H1 (cell line): ENCODE data around the gene MACROD2. TPM values are rescaled to one million over a fixed set of nuclear protein-coding genes. Genes with fewer than 3 reads are reported as not detected.

Source experiments
- CTCF ChIA-PET: fragments of 300-600 bp; sonication (Branson Sonifier 250); formaldehyde crosslinking; loops from one replicate; lab custom pipeline; 2021; ENCODE audit not compliant: partially characterized antibody; lab: Charles Lee
- POLR2A ChIA-PET: fragments of 300-600 bp; sonication (Branson Sonifier 250); formaldehyde crosslinking; loops from one replicate; lab custom pipeline; 2021; ENCODE audit warnings: inconsistent platforms; ENCODE audit not compliant: partially characterized antibody; lab: Charles Lee
- DNase-seq, 2 experiments: peaks; one replicate each; pipeline versions ENCODE4 v3.0.0 to v3.0.0-alpha.2; 2010 to 2022; ENCODE audit warnings: low spot score in 2 of 2, low read depth in 1 of 2, mixed read lengths in 1 of 2
- FAIRE-seq: peaks from 2 replicates; lab custom pipeline; 2011; peaks lifted over from hg19 to GRCh38; lab: Jason Lieb, UNC
- H2AFZ ChIP-seq: 2 replicates; pipeline ENCODE4 v1.8.1; 2012; ENCODE audit warnings: low read length, inconsistent platforms
- H2AK5ac ChIP-seq: 2 replicates; pipeline ENCODE4 v1.6.1; 2013; ENCODE audit warnings: low read depth, low read length
- H2BK120ac ChIP-seq: replicated peaks from 2 replicates; pipeline ENCODE3; 2013; ENCODE audit warnings: low read depth, low read length, inconsistent platforms
- H2BK12ac ChIP-seq: 2 replicates; pipeline ENCODE4 v1.6.1; 2013; ENCODE audit warnings: low read depth, low read length
- H2BK15ac ChIP-seq: 2 replicates; pipeline ENCODE4 v1.6.1; 2013; ENCODE audit warnings: low read length
- H2BK20ac ChIP-seq: 2 replicates; pipeline ENCODE4 v1.6.1; 2013; ENCODE audit warnings: low read length
- H2BK5ac ChIP-seq: 2 replicates; pipeline ENCODE4 v1.6.1; 2013; ENCODE audit warnings: low read depth, low read length
- H3K14ac ChIP-seq: 2 replicates; pipeline ENCODE4 v1.6.1; 2013; ENCODE audit warnings: inconsistent platforms; ENCODE audit not compliant: insufficient read length
- H3K18ac ChIP-seq: 2 replicates; pipeline ENCODE4 v1.6.1; 2013; ENCODE audit warnings: low read length; ENCODE audit errors: extremely low read depth
- H3K23ac ChIP-seq: 2 replicates; pipeline ENCODE4 v1.6.1; 2013; ENCODE audit warnings: inconsistent platforms; ENCODE audit not compliant: insufficient read length
- H3K23me2 ChIP-seq: 2 replicates; pipeline ENCODE4 v1.6.1; 2013; ENCODE audit warnings: low read depth, low read length
- H3K27ac ChIP-seq: 2 replicates; pipeline ENCODE4 v1.6.1; 2011; ENCODE audit warnings: low read depth, low read length, inconsistent platforms
- H3K27me3 ChIP-seq, 4 experiments: replicated peaks in 1 of 4; 1 replicate in 1 of 4; 2 replicates in 3 of 4; pipeline versions ENCODE4 v1.6.1 to v1.8.1; 2011 to 2013; ENCODE audit warnings: low read length in 3 of 4, mild to moderate bottlenecking in 3 of 4, inconsistent platforms in 2 of 4, mixed read lengths in 2 of 4, moderate library complexity in 1 of 4; ENCODE audit not compliant: control insufficient read depth in 3 of 4, insufficient read depth in 3 of 4; ENCODE audit errors: extremely low read depth in 1 of 4
- H3K36me3 ChIP-seq, 4 experiments: 2 replicates each; pipeline versions ENCODE4 v1.6.1 to v1.8.1; 2011 to 2013; ENCODE audit warnings: mild to moderate bottlenecking in 4 of 4, low read length in 3 of 4, moderate library complexity in 2 of 4, control low read depth in 1 of 4, inconsistent platforms in 1 of 4; ENCODE audit not compliant: insufficient read depth in 4 of 4, control insufficient read depth in 2 of 4
- H3K4ac ChIP-seq: replicated peaks from 2 replicates; pipeline ENCODE3; 2013; ENCODE audit warnings: low read length, low read depth, mixed read lengths, inconsistent platforms; ENCODE audit not compliant: insufficient read length
- H3K4me1 ChIP-seq, 4 experiments: replicated peaks in 1 of 4; 1 replicate in 1 of 4; 2 replicates in 3 of 4; pipeline versions ENCODE4 v1.6.1 to v1.8.1; 2011 to 2013; ENCODE audit warnings: low read length in 3 of 4, inconsistent platforms in 2 of 4, mixed read lengths in 1 of 4; ENCODE audit not compliant: insufficient read depth in 4 of 4, control insufficient read depth in 3 of 4
- H3K4me2 ChIP-seq, 2 experiments: 2 replicates each; pipeline versions ENCODE4 v1.6.1 to v1.8.1; 2011 to 2013; ENCODE audit warnings: low read depth in 2 of 2, low read length in 2 of 2, control low read depth in 1 of 2, inconsistent platforms in 1 of 2, mild to moderate bottlenecking in 1 of 2; ENCODE audit not compliant: insufficient read depth in 1 of 2
- H3K4me3 ChIP-seq, 4 experiments: fragments of 200-600, 300-600 bp in 1 of 4; sonication (generic), shearing (Covaris generic), sonication (Bioruptor Twin) in 1 of 4; 2 replicates each; pipeline versions ENCODE4 v1.5.1 to v1.8.1; 2011 to 2016; ENCODE audit warnings: low read length in 4 of 4, low read depth in 3 of 4, control low read depth in 2 of 4, inconsistent platforms in 2 of 4, mild to moderate bottlenecking in 2 of 4, mixed read lengths in 1 of 4, moderate library complexity in 1 of 4; ENCODE audit not compliant: insufficient read depth in 2 of 4; ENCODE audit errors: extremely low read depth in 1 of 4
- H3K56ac ChIP-seq: replicated peaks from 2 replicates; pipeline ENCODE3; 2013; ENCODE audit warnings: low read depth, mild to moderate bottlenecking, mixed read lengths, low read length, inconsistent platforms; ENCODE audit not compliant: insufficient read length
- H3K79me1 ChIP-seq: 2 replicates; pipeline ENCODE4 v1.6.1; 2013; ENCODE audit warnings: low read depth, low read length, control low read depth
- H3K79me2 ChIP-seq, 2 experiments: 2 replicates each; pipeline versions ENCODE4 v1.6.1 to v1.8.1; 2012 to 2013; ENCODE audit warnings: low read length in 2 of 2, mild to moderate bottlenecking in 2 of 2, inconsistent platforms in 1 of 2; ENCODE audit not compliant: insufficient read depth in 2 of 2, control insufficient read depth in 1 of 2
- H3K9ac ChIP-seq, 4 experiments: replicated peaks in 1 of 4; 1 replicate in 1 of 4; 2 replicates in 3 of 4; pipeline versions ENCODE4 v1.6.1 to v1.8.1; 2011 to 2013; ENCODE audit warnings: low read depth in 3 of 4, low read length in 3 of 4, control low read depth in 2 of 4, mild to moderate bottlenecking in 2 of 4, moderate library complexity in 2 of 4, inconsistent platforms in 1 of 4; ENCODE audit errors: extremely low read depth in 1 of 4
- H3K9me3 ChIP-seq, 2 experiments: 2 replicates each; pipeline versions ENCODE4 v1.6.1 to v1.8.1; 2012 to 2013; ENCODE audit warnings: mild to moderate bottlenecking in 2 of 2, moderate library complexity in 2 of 2, control low read depth in 1 of 2, inconsistent platforms in 1 of 2, low read depth in 1 of 2, low read length in 1 of 2, mixed read lengths in 1 of 2; ENCODE audit not compliant: insufficient read depth in 2 of 2
- H4K20me1 ChIP-seq, 2 experiments: replicated peaks in 1 of 2; 2 replicates each; pipeline versions ENCODE3 to v1.8.1; 2011 to 2013; ENCODE audit warnings: inconsistent platforms in 2 of 2, low read length in 2 of 2, mild to moderate bottlenecking in 1 of 2; ENCODE audit not compliant: insufficient read depth in 2 of 2, control insufficient read depth in 1 of 2
- H4K5ac ChIP-seq: 2 replicates; pipeline ENCODE4 v1.6.1; 2013; ENCODE audit warnings: low read length, low read depth, mixed read lengths, inconsistent platforms; ENCODE audit not compliant: insufficient read length
- H4K8ac ChIP-seq: 2 replicates; pipeline ENCODE4 v1.8.0; 2013; ENCODE audit warnings: mild to moderate bottlenecking, moderate library complexity, low read length, inconsistent platforms; ENCODE audit not compliant: insufficient read depth; ENCODE audit errors: extremely low read depth
- H4K91ac ChIP-seq: replicated peaks from 2 replicates; pipeline ENCODE3; 2013; ENCODE audit warnings: low read length, mixed read lengths, inconsistent platforms; ENCODE audit not compliant: insufficient read length
- BCL11A ChIP-seq, 2 experiments: IDR thresholded peaks; one replicate each; pipeline ENCODE4 v1.6.1; 2011; ENCODE audit warnings: low read depth in 2 of 2, low read length in 2 of 2, mild to moderate bottlenecking in 2 of 2
- CREB1 ChIP-seq: IDR thresholded peaks from 2 replicates; pipeline ENCODE4 v1.6.1; 2012; ENCODE audit warnings: inconsistent platforms
- EP300 ChIP-seq, 2 experiments: IDR thresholded peaks; 1 replicate in 1 of 2; 2 replicates in 1 of 2; pipeline ENCODE4 v1.6.1; 2011 to 2012; ENCODE audit warnings: low read depth in 2 of 2, low read length in 2 of 2, mild to moderate bottlenecking in 2 of 2, borderline replicate concordance in 1 of 2, inconsistent platforms in 1 of 2, moderate library complexity in 1 of 2
- HDAC2 ChIP-seq, 2 experiments: fragments of 300-600 bp in 1 of 2; sonication (generic) in 1 of 2; IDR thresholded peaks; 2 replicates each; pipeline ENCODE4 v1.6.1; 2011 to 2012; ENCODE audit warnings: low read depth in 2 of 2, low read length in 2 of 2, mild to moderate bottlenecking in 2 of 2, moderate library complexity in 2 of 2, borderline replicate concordance in 1 of 2, inconsistent platforms in 1 of 2
- PHF8 ChIP-seq: fragments of 200-600 bp; sonication (generic); conservative IDR thresholded peaks from 2 replicates; pipeline ENCODE4 v1.7.1; 2012; ENCODE audit warnings: low read depth, mild to moderate bottlenecking, inconsistent platforms, low read length, moderate library complexity
- POU5F1 ChIP-seq: IDR thresholded peaks from 2 replicates; pipeline ENCODE4 v1.6.1; 2011; ENCODE audit warnings: low read depth, mild to moderate bottlenecking, low read length, moderate library complexity
- RAD21 ChIP-seq, 2 experiments: IDR thresholded peaks in 1 of 2; conservative IDR thresholded peaks in 1 of 2; 2 replicates each; pipeline ENCODE4 v1.6.1; 2011; ENCODE audit warnings: low read depth in 2 of 2, low read length in 2 of 2, improper control_type of control experiment in 1 of 2, inconsistent platforms in 1 of 2, mild to moderate bottlenecking in 1 of 2, moderate library complexity in 1 of 2
- RFX5 ChIP-seq: IDR thresholded peaks from 2 replicates; pipeline ENCODE4 v1.6.1; 2011; ENCODE audit warnings: low read depth, low read length, improper control_type of control experiment, borderline replicate concordance
- SP4 ChIP-seq: IDR thresholded peaks from 2 replicates; pipeline ENCODE4 v1.6.1; 2012; ENCODE audit warnings: low read length, inconsistent platforms
- TAF1 ChIP-seq: IDR thresholded peaks from 2 replicates; pipeline ENCODE4 v1.6.1; 2011; ENCODE audit warnings: mild to moderate bottlenecking, low read depth, low read length
- WGBS, 2 experiments: shearing (Covaris generic) in 1 of 2; methylation state at CpG; one replicate each; pipeline versions ENCODE4 v1.1.6 to v1.1.7; 2013 to 2015; ENCODE audit warnings: low lambda C conversion rate in 2 of 2, mixed read lengths in 2 of 2, inconsistent platforms in 1 of 2, low coverage in 1 of 2, missing lambda C conversion rate in 1 of 2; ENCODE audit not compliant: insufficient replicate concordance in 2 of 2, insufficient coverage in 1 of 2, insufficient read length in 1 of 2; ENCODE audit errors: extremely low coverage in 1 of 2, missing lambda C conversion rate in 1 of 2; 5-methylcytosine and 5-hydroxymethylcytosine counted together
- polyA plus RNA-seq, 7 experiments: library from polyadenylated mRNA; depleted of rRNA in 3 of 7; stranded (reverse) in 5 of 7; unstranded in 2 of 7; fragments of >200 nt in 5 of 7; fragments of 200-250 nt in 2 of 7; gene quantifications; 1 replicate in 5 of 7; 2 replicates in 1 of 7; 4 replicates in 1 of 7; pipeline versions ENCODE4 v1.2.1 to v1.2.3, GENCODE V29; 2011 to 2013; ENCODE audit warnings: missing spikeins in 2 of 7, mixed read lengths in 2 of 7
- total RNA-seq: library from RNA; stranded (reverse); fragmentation: NEBNext Ultra II Directional; extraction: Animal tissue kit (Norgen Biotek cat#: 25700); gene quantifications from 2 replicates; pipeline ENCODE4 v1.2.1, GENCODE V29; 2021
- TF ChIP-seq, protein P1 (sequence below): IDR thresholded peaks from 2 replicates; pipeline ENCODE4 v1.6.1; 2011; ENCODE audit warnings: low read depth, mild to moderate bottlenecking, low read length; ENCODE audit not compliant: insufficient read depth
- TF ChIP-seq, protein P2 (sequence below): IDR thresholded peaks from 2 replicates; pipeline ENCODE4 v1.6.1; 2011; ENCODE audit warnings: low read length, improper control_type of control experiment

MACROD2 gene
- total and polyA plus RNA-seq, 2 of the 8 experiments (the other 6 are each of a cell fraction or from before 2014, with no cell fraction given): 0.70 to 3.9 TPM

- WGBS, 2 experiments: 93% methylated on average over 1 of the region's 1 CpG; no CpG with 5 or more reads in 1 of the 2 experiments
- Histone ChIP-seq H2AFZ (no peak overlapping the region), H3K36me3 (no peaks in the 10 kb centered on the region), H3K4ac (no peak overlapping the region), H3K23ac (no peak overlapping the region), H2AK5ac (no peak overlapping the region), H4K91ac (no peak overlapping the region), H3K79me1 (no peaks in the 10 kb centered on the region), H3K4me2 (no peak overlapping the region), H4K8ac (no peak overlapping the region), H3K9me3 (no peaks in the 10 kb centered on the region), H4K5ac (no peak overlapping the region), H2BK15ac (no peak overlapping the region), H3K14ac (no peak overlapping the region), H3K27ac (no peak overlapping the region), H2BK20ac (no peak overlapping the region), H3K18ac (no peak overlapping the region), H3K27me3 (no peaks in the 10 kb centered on the region), H2BK5ac (no peak overlapping the region), H3K79me2 (no peaks in the 10 kb centered on the region), H3K56ac (no peak overlapping the region), H2BK12ac (no peak overlapping the region), H3K9ac (no peak overlapping the region), H3K4me3 (no peak overlapping the region), H4K20me1 (no peaks in the 10 kb centered on the region), H3K4me1 (peaks cover 2 to 5% (median 3%) of the 10 kb centered on the region in 4 experiments; a peak in 4 of 7 replicates), H3K23me2 (no peaks in the 10 kb centered on the region), H2BK120ac (no peak overlapping the region)
- CTCF ChIA-PET: interaction anchor here (0.7 to 1.8 kb wide), 2 partner anchors 11 to 472 kb away, joined by 3 to 4 read pairs; no protein-coding TSS in a partner anchor
- POLR2A ChIA-PET: no interaction called here
- DNase-seq: no peak
- no peak for FAIRE-seq
- TF ChIP-seq PHF8 (no peak), POU5F1 (no peak), TAF1 (no peak), SP4 (no peak), RAD21 (IDR thresholded peaks at IDR 0.05 in 1 of 2, conservative IDR thresholded peaks at IDR 0.05 in 1 of 2; ENCODE audit: low read depth in 2 of 2, low read length in 2 of 2) (no peak), RFX5 (no peak), BCL11A (IDR thresholded peaks at IDR 0.05; ENCODE audit: low read depth in 2 of 2, low read length in 2 of 2) (no peak), CREB1 (no peak), EP300 (IDR thresholded peaks at IDR 0.05; ENCODE audit: borderline replicate concordance in 1 of 2, low read depth in 2 of 2, low read length in 2 of 2) (no peak), HDAC2 (IDR thresholded peaks at IDR 0.05; ENCODE audit: borderline replicate concordance in 1 of 2, low read depth in 2 of 2, low read length in 2 of 2) (no peak)
- TF ChIP-seq, protein P1, sequence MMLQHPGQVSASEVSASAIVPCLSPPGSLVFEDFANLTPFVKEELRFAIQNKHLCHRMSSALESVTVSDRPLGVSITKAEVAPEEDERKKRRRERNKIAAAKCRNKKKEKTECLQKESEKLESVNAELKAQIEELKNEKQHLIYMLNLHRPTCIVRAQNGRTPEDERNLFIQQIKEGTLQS: no peak
- TF ChIP-seq, protein P2, sequence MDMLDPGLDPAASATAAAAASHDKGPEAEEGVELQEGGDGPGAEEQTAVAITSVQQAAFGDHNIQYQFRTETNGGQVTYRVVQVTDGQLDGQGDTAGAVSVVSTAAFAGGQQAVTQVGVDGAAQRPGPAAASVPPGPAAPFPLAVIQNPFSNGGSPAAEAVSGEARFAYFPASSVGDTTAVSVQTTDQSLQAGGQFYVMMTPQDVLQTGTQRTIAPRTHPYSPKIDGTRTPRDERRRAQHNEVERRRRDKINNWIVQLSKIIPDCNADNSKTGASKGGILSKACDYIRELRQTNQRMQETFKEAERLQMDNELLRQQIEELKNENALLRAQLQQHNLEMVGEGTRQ: no peak
These were observed 2008.0 kb downstream of the MACROD2 start for GRCh38 chr20:16003310-16003709.
